SU-DHL-6 (cell line): ENCODE measurements around the gene DLG1.

Source experiments
- EZH2phosphoT487 ChIP-seq: fragments of 200-600 bp; sonication (generic), shearing (Covaris generic); conservative IDR thresholded peaks from 2 replicates; pipeline ENCODE4 v1.6.1; 2018; ENCODE audit warnings: mild to moderate bottlenecking, antibody characterized with exemption, low read length, moderate library complexity, mixed read lengths
- TF ChIP-seq, protein P1 (sequence below): fragments of 200-600 bp; sonication (generic); IDR thresholded peaks from one replicate; pipeline ENCODE4 v1.5.1; 2017; ENCODE audit warnings: antibody characterized with exemption, mild to moderate bottlenecking, low read length, moderate library complexity; ENCODE audit not compliant: insufficient read depth, poor library complexity, severe bottlenecking

DNA sequence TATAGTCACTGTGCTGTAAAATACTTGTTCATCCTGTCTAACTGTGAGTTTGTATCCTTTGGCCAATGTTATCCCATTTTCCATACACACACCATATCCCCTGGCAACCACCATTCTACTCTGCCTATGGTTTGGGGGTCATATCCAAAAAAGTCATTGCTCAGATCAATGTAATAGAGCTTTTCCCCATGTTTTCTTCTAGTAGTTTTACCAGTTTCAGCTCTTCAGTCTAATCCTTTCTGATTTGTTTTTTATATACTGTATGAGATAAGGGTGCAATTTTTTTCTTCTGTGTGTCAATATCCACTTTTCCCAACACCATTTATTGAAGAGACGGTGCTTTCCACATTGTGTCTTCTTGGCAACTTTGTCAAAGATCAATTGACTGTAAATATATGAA, 14.0 kb upstream of the DLG1 start:
- TF ChIP-seq, protein P1, sequence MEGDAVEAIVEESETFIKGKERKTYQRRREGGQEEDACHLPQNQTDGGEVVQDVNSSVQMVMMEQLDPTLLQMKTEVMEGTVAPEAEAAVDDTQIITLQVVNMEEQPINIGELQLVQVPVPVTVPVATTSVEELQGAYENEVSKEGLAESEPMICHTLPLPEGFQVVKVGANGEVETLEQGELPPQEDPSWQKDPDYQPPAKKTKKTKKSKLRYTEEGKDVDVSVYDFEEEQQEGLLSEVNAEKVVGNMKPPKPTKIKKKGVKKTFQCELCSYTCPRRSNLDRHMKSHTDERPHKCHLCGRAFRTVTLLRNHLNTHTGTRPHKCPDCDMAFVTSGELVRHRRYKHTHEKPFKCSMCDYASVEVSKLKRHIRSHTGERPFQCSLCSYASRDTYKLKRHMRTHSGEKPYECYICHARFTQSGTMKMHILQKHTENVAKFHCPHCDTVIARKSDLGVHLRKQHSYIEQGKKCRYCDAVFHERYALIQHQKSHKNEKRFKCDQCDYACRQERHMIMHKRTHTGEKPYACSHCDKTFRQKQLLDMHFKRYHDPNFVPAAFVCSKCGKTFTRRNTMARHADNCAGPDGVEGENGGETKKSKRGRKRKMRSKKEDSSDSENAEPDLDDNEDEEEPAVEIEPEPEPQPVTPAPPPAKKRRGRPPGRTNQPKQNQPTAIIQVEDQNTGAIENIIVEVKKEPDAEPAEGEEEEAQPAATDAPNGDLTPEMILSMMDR, result no peak
- no peak for TF ChIP-seq EZH2phosphoT487
